A673 (cell line): Measurements from ENCODE around the gene CDH15.

Experiments used
- EZH2 ChIP-seq: fragments of 200-600 bp; sonication (generic); IDR thresholded peaks from 2 replicates; pipeline ENCODE4 v1.6.1; 2017; ENCODE audit warnings: borderline replicate concordance, low read depth, mild to moderate bottlenecking, mixed read lengths, antibody characterized with exemption, low read length; ENCODE audit not compliant: poor library complexity, severe bottlenecking
- TF ChIP-seq, protein P1 (sequence below): fragments of 300-800, 200-600 bp; sonication (generic); conservative IDR thresholded peaks from 2 replicates; pipeline ENCODE4 v1.5.1; 2017; ENCODE audit warnings: low read depth, mild to moderate bottlenecking, antibody characterized with exemption, low read length, moderate library complexity, mixed read lengths

GRCh38 chr16:89198417-89199240 lies 27.1 kb downstream of the CDH15 start:
- TF ChIP-seq, protein P1, sequence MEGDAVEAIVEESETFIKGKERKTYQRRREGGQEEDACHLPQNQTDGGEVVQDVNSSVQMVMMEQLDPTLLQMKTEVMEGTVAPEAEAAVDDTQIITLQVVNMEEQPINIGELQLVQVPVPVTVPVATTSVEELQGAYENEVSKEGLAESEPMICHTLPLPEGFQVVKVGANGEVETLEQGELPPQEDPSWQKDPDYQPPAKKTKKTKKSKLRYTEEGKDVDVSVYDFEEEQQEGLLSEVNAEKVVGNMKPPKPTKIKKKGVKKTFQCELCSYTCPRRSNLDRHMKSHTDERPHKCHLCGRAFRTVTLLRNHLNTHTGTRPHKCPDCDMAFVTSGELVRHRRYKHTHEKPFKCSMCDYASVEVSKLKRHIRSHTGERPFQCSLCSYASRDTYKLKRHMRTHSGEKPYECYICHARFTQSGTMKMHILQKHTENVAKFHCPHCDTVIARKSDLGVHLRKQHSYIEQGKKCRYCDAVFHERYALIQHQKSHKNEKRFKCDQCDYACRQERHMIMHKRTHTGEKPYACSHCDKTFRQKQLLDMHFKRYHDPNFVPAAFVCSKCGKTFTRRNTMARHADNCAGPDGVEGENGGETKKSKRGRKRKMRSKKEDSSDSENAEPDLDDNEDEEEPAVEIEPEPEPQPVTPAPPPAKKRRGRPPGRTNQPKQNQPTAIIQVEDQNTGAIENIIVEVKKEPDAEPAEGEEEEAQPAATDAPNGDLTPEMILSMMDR: no peak
- no peak for TF ChIP-seq EZH2
